ENCODE results near the gene MRRF. TPM values are rescaled to one million over a fixed set of nuclear protein-coding genes. Genes with fewer than 3 reads are reported as not detected.

MRRF gene
- total RNA-seq, 2 experiments from 2014 or later: 69.8 to 76.0 TPM

GRCh38 chr9:122248448-122248865 is 16.2 kb upstream of the MRRF start:
- H3K27ac Mint-ChIP-seq: no peak overlapping the region
- peaks cover 8% of the 10 kb centered on the region for H3K4me1 Mint-ChIP-seq (ENCODE audit: low read depth)
- H3K27me3 Mint-ChIP-seq: no peaks in the 10 kb centered on the region
- H3K9me3 Mint-ChIP-seq: no peaks in the 10 kb centered on the region
- intact Hi-C loops (cut with micrococcal nuclease): no loop called here
- no peak for TF ChIP-seq CTCF (IDR thresholded peaks at IDR 0.05)
- ATAC-seq (no peak), DNase-seq (no peak)
- H3K4me3 Mint-ChIP-seq: no peak overlapping the region
- peaks cover 46% of the 10 kb centered on the region for H3K36me3 Mint-ChIP-seq (ENCODE audit: low read depth)
- CTCF ChIA-PET: no interaction called here
- POLR2A ChIA-PET: interaction anchor here (0.6 kb wide), 1 partner anchor 1089 kb away, joined by 3 read pairs; no protein-coding TSS in a partner anchor

DNA sequence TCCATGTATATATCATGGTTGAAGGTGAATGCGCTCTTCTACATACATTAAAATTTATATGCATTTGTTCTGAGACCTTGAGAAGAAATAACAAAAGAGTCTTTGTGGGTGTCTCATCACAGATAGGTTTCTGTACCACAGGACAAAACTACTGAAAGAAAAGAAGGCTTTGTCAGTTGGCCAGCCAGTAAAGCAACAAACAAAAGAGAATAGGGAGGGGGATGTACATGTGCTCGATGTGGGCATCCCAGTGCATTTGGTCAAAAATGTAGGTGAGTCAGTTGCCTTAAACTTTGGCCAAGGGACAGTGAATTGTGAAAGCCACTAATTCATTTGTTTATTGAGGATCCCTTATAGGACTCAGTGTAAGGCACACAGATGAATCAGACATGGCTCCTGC is 13.3 kb upstream of the MRRF start:
- no peak for ATAC-seq
- Mint-ChIP-seq H3K27me3 (no peaks in the 10 kb centered on the region), H3K4me1 (ENCODE audit: low read depth) (peaks cover 11% of the 10 kb centered on the region), H3K27ac (no peak overlapping the region), H3K4me3 (no peak overlapping the region), H3K9me3 (no peaks in the 10 kb centered on the region), H3K36me3 (ENCODE audit: low read depth) (peaks cover 35% of the 10 kb centered on the region)
- DNase-seq: no peak
- ChIA-PET CTCF (no interaction called here), POLR2A (interaction anchor here (0.7 kb wide), 1 partner anchor 14 kb away, joined by 3 read pairs; no protein-coding TSS in a partner anchor)
- intact Hi-C loops (cut with micrococcal nuclease): no loop called here
- TF ChIP-seq CTCF (IDR thresholded peaks at IDR 0.05): no peak

DNA sequence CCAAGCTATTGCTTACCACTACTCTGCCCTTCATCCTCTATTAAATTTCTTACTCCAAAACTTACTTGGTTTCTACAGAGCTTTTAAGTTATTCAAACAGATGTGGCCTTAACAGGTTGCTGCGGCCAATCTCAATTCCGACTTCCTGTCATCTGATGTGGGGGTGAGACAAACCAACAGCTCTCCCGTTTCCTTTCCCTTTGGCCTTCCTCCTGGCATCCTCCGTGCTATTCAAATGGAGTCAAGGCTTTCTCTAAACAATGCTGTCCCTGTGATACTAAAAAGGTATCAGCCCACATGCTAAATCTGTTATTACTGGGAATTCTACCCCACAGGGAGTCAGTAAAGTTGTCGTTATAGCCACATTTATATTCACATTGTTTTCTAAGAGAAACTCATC is 11.9 kb upstream of the MRRF start:
- intact Hi-C loops (cut with micrococcal nuclease): no loop called here
- Mint-ChIP-seq H3K27me3 (no peaks in the 10 kb centered on the region), H3K9me3 (no peaks in the 10 kb centered on the region), H3K36me3 (ENCODE audit: low read depth) (peaks cover 37% of the 10 kb centered on the region), H3K27ac (no peak overlapping the region), H3K4me1 (ENCODE audit: low read depth) (peaks cover 11% of the 10 kb centered on the region), H3K4me3 (no peak overlapping the region)
- ChIA-PET POLR2A (no interaction called here), CTCF (interaction anchor here (1.5 kb wide), 1 partner anchor 154 kb away, joined by 3 read pairs; no protein-coding TSS in a partner anchor)
- no peak for DNase-seq
- ATAC-seq: no peak
- no peak for TF ChIP-seq CTCF (IDR thresholded peaks at IDR 0.05)

GRCh38 chr9:122254761-122255160 is 9.9 kb upstream of the MRRF start:
- no peak for TF ChIP-seq CTCF (IDR thresholded peaks at IDR 0.05)

GRCh38 chr9:122256206-122256605 is 8.5 kb upstream of the MRRF start:
- no peaks in the 10 kb centered on the region for H3K27me3 Mint-ChIP-seq
- no peaks in the 10 kb centered on the region for H3K9me3 Mint-ChIP-seq
- no peak for DNase-seq
- peaks cover 12% of the 10 kb centered on the region for H3K4me1 Mint-ChIP-seq (ENCODE audit: low read depth)
- ChIA-PET CTCF (no interaction called here), POLR2A (interaction anchor here (1.3 kb wide), 1 partner anchor 9 kb away, joined by 6 read pairs; the partner anchor contains the start of genes MRRF and RBM18)
- peaks cover 39% of the 10 kb centered on the region for H3K36me3 Mint-ChIP-seq (ENCODE audit: low read depth)
- intact Hi-C loops (cut with micrococcal nuclease): no loop called here
- TF ChIP-seq CTCF (IDR thresholded peaks at IDR 0.05): no peak
- H3K4me3 Mint-ChIP-seq: no peak overlapping the region
- no peak for ATAC-seq
- no peak overlapping the region for H3K27ac Mint-ChIP-seq

More at GRCh38 chr9:122254761-122255160, 9.9 kb upstream of the MRRF start:
- intact Hi-C loops (cut with micrococcal nuclease): no loop called here
- POLR2A ChIA-PET: interaction anchor here (1.3 kb wide), 1 partner anchor 10 kb away, joined by 6 read pairs; the partner anchor contains the start of genes MRRF and RBM18
- peaks cover 11% of the 10 kb centered on the region for H3K4me1 Mint-ChIP-seq (ENCODE audit: low read depth)
- CTCF ChIA-PET: no interaction called here
- H3K27ac Mint-ChIP-seq: no peak overlapping the region
- no peaks in the 10 kb centered on the region for H3K27me3 Mint-ChIP-seq
- H3K4me3 Mint-ChIP-seq: no peak overlapping the region
- H3K36me3 Mint-ChIP-seq (ENCODE audit: low read depth): peaks cover 38% of the 10 kb centered on the region
- H3K9me3 Mint-ChIP-seq: no peaks in the 10 kb centered on the region
- ATAC-seq (no peak), DNase-seq (no peak)

Measured in activated CD8-positive, alpha-beta T cell treated with anti-CD3 and anti-CD28 coated beads for 36 hours (primary cell).